CD4-positive, CD25-positive, alpha-beta regulatory T cell (primary cell): ENCODE data around the gene PLXNA4. TPM values are rescaled to one million over a fixed set of nuclear protein-coding genes. Genes with fewer than 3 reads are reported as not detected.

Source experiments
- ATAC-seq, 2 donors: fragments of 150-1000 bp; cut with Tn5 transposase; one replicate each; pipeline ENCODE4 v1.10.0; 2021; ENCODE audit warnings: low read depth in 2 of 2, moderate number of reproducible peaks in 2 of 2, moderate library complexity in 1 of 2
- DNase-seq, 3 donors: peaks; one replicate each; pipeline versions ENCODE4 v3.0.0 to v3.0.0-alpha.2; 2012 to 2022; ENCODE audit warnings: mixed read lengths in 1 of 3
- H3K27ac ChIP-seq: one replicate; pipeline ENCODE4 v1.7.0; 2013; ENCODE audit warnings: mild to moderate bottlenecking, low read length; ENCODE audit not compliant: insufficient read depth, poor library complexity, severe bottlenecking
- H3K27me3 ChIP-seq: one replicate; pipeline ENCODE4 v1.7.0; 2013; ENCODE audit warnings: low read length; ENCODE audit not compliant: control insufficient read depth, insufficient read depth
- H3K36me3 ChIP-seq: one replicate; pipeline ENCODE4 v1.7.0; 2013; ENCODE audit warnings: mild to moderate bottlenecking, low read length, moderate library complexity; ENCODE audit not compliant: control insufficient read depth, insufficient read depth
- H3K4me1 ChIP-seq: 2 replicates; pipeline ENCODE4 v1.7.0; 2013; ENCODE audit warnings: mild to moderate bottlenecking, low read length; ENCODE audit not compliant: insufficient read depth, control insufficient read depth, poor library complexity, severe bottlenecking
- H3K4me3 ChIP-seq: one replicate; pipeline ENCODE4 v1.7.0; 2013; ENCODE audit warnings: low read depth, mild to moderate bottlenecking, low read length, moderate library complexity
- H3K9me3 ChIP-seq, 2 experiments: 1 replicate in 1 of 2; 2 replicates in 1 of 2; pipeline ENCODE4 v1.7.0; 2013; ENCODE audit warnings: low read length in 2 of 2, mild to moderate bottlenecking in 1 of 2, moderate library complexity in 1 of 2; ENCODE audit not compliant: control insufficient read depth in 2 of 2
- H3K27ac Mint-ChIP-seq, 3 donors: one replicate each; pipeline ENCODE4 v1.8.0; 2020 to 2022; ENCODE audit warnings: mild to moderate bottlenecking in 3 of 3, mixed read lengths in 3 of 3, moderate library complexity in 2 of 3
- H3K27me3 Mint-ChIP-seq: one replicate; pipeline ENCODE4 v1.8.0; 2022; ENCODE audit warnings: mild to moderate bottlenecking, mixed read lengths
- H3K36me3 Mint-ChIP-seq: one replicate; pipeline ENCODE4 v1.8.0; 2020; ENCODE audit warnings: mixed read lengths
- H3K4me1 Mint-ChIP-seq, 4 donors: one replicate each; pipeline ENCODE4 v1.8.0; 2020 to 2022; ENCODE audit warnings: mixed read lengths in 4 of 4, mild to moderate bottlenecking in 1 of 4
- H3K4me3 Mint-ChIP-seq, 4 donors: one replicate each; pipeline ENCODE4 v1.8.0; 2020 to 2022; ENCODE audit warnings: mild to moderate bottlenecking in 4 of 4, mixed read lengths in 4 of 4, moderate library complexity in 3 of 4
- H3K9me3 Mint-ChIP-seq, 7 donors: one replicate each; pipeline ENCODE4 v1.8.0; 2020 to 2022; ENCODE audit warnings: mixed read lengths in 7 of 7, mild to moderate bottlenecking in 3 of 7, moderate library complexity in 2 of 7
- polyA plus RNA-seq, 4 donors: library from polyadenylated mRNA; unstranded; fragments of 300-500 nt; fragmentation: Illumina TruSeq; gene quantifications; one replicate each; pipeline ENCODE4 v1.2.3, GENCODE V29; 2021
- total RNA-seq: library from RNA; stranded (reverse); gene quantifications from one replicate; pipeline ENCODE4 v1.2.3, GENCODE V29; 2022

PLXNA4 gene
- total and polyA plus RNA-seq, 5 donors from 2014 or later: 0.27 TPM; not detected in 4

DNA sequence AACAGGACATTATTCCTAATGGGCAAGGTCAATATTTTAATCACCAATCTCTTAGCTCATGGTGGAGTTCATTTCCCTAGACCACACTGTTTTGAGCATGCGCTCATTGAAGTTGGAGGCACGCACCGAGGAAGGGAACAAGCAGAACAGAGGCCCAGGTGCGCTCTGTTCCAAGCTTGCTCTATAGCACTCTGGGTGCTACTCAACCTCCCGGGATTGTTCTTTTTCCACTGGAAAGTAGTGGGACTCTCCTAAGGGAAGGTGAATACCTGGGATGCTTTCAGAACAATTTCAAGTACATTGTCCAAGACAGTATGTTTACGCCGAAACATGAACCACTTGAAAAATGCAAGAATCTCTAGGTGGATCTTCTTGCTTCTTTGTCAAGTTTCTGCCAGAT is 16.2 kb downstream of the PLXNA4 start:
- no peaks in the 10 kb centered on the region for H3K27me3 ChIP-seq
- H3K36me3 ChIP-seq: no peaks in the 10 kb centered on the region
- DNase-seq: no peak
- H3K27ac ChIP-seq: no peak overlapping the region
- no peaks in the 10 kb centered on the region for H3K4me1 Mint-ChIP-seq
- H3K4me3 ChIP-seq: no peak overlapping the region
- H3K9me3 ChIP-seq: no peaks in the 10 kb centered on the region
- H3K27me3 Mint-ChIP-seq: peaks cover 12% of the 10 kb centered on the region
- peaks cover 0 to 8% (median 0%) of the 10 kb centered on the region in 7 donors for H3K9me3 Mint-ChIP-seq
- H3K4me3 Mint-ChIP-seq: no peak overlapping the region
- no peaks in the 10 kb centered on the region for H3K36me3 Mint-ChIP-seq
- no peaks in the 10 kb centered on the region for H3K4me1 ChIP-seq
- ATAC-seq: no peak
- no peak overlapping the region for H3K27ac Mint-ChIP-seq

GRCh38 chr7:132558815-132559214 is 17.5 kb downstream of the PLXNA4 start:
- H3K27ac Mint-ChIP-seq: no peak overlapping the region
- H3K4me1 ChIP-seq: no peaks in the 10 kb centered on the region
- DNase-seq: no peak
- peaks cover 12% of the 10 kb centered on the region for H3K27me3 Mint-ChIP-seq
- H3K36me3 ChIP-seq: no peaks in the 10 kb centered on the region
- peaks cover 0 to 4% (median 0%) of the 10 kb centered on the region in 7 donors for H3K9me3 Mint-ChIP-seq
- H3K4me1 Mint-ChIP-seq: no peaks in the 10 kb centered on the region
- no peaks in the 10 kb centered on the region for H3K27me3 ChIP-seq
- no peak for ATAC-seq
- H3K9me3 ChIP-seq: no peaks in the 10 kb centered on the region
- peak overlapping the region in 1 of 4 donors; percentile 51 for H3K4me3 Mint-ChIP-seq
- no peak overlapping the region for H3K27ac ChIP-seq
- no peak overlapping the region for H3K4me3 ChIP-seq
- H3K36me3 Mint-ChIP-seq: no peaks in the 10 kb centered on the region

- Histone ChIP-seq H3K9me3 (no peaks in the 10 kb centered on the region), H3K36me3 (no peaks in the 10 kb centered on the region), H3K4me1 (no peaks in the 10 kb centered on the region), H3K4me3 (no peak overlapping the region), H3K27me3 (no peaks in the 10 kb centered on the region), H3K27ac (no peak overlapping the region)
- no peaks in the 10 kb centered on the region for H3K4me1 Mint-ChIP-seq
- peaks cover 12% of the 10 kb centered on the region for H3K27me3 Mint-ChIP-seq
- no peak overlapping the region for H3K27ac Mint-ChIP-seq
- peaks cover 0 to 4% (median 0%) of the 10 kb centered on the region in 7 donors for H3K9me3 Mint-ChIP-seq
- DNase-seq (no peak), ATAC-seq (no peak)
- no peak overlapping the region for H3K4me3 Mint-ChIP-seq
- no peaks in the 10 kb centered on the region for H3K36me3 Mint-ChIP-seq
These were observed 18.7 kb downstream of the PLXNA4 start for GRCh38 chr7:132557489-132558044.

DNA sequence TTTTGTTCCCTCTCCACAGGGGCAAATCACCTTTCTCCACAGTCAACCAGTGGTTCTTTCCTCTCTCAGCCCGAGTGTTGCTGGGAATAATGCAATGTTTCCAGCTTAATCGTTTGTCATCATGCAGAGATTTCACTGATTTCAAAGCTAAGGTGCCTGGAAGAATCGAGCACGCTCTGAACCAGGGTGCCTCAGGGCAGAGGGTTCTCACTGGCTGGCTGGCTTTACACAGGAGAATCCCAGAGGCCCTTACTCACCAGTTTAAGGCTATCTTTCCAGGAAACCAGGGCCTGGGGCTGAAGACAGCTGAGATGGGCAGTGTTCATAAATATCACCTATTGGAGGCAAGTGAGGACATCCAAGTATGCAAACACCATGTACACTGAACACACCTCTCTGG is 21.8 kb downstream of the PLXNA4 start:
- no peaks in the 10 kb centered on the region for H3K27me3 ChIP-seq
- H3K4me1 Mint-ChIP-seq: no peaks in the 10 kb centered on the region
- ATAC-seq (no peak), DNase-seq (no peak)
- H3K27ac ChIP-seq: no peak overlapping the region
- peaks cover 0 to 17% (median 5%) of the 10 kb centered on the region in 7 donors for H3K9me3 Mint-ChIP-seq
- no peak overlapping the region for H3K27ac Mint-ChIP-seq
- peaks cover 0 to 8% of the 10 kb centered on the region in 2 experiments for H3K9me3 ChIP-seq
- H3K27me3 Mint-ChIP-seq: peaks cover 5% of the 10 kb centered on the region
- H3K36me3 ChIP-seq: no peaks in the 10 kb centered on the region
- H3K4me3 ChIP-seq: no peak overlapping the region
- no peaks in the 10 kb centered on the region for H3K4me1 ChIP-seq
- no peak overlapping the region for H3K4me3 Mint-ChIP-seq
- H3K36me3 Mint-ChIP-seq: no peaks in the 10 kb centered on the region

- no peak overlapping the region for H3K4me3 ChIP-seq
- Mint-ChIP-seq H3K4me3 (peak overlapping the region in 1 of 4 donors; percentile 38), H3K27me3 (peaks cover 7% of the 10 kb centered on the region), H3K4me1 (no peaks in the 10 kb centered on the region), H3K9me3 (peaks cover 0 to 17% (median 5%) of the 10 kb centered on the region in 7 donors), H3K36me3 (no peaks in the 10 kb centered on the region), H3K27ac (no peak overlapping the region)
- ATAC-seq: no peak
- peaks cover 0 to 8% of the 10 kb centered on the region in 2 experiments for H3K9me3 ChIP-seq
- H3K27me3 ChIP-seq: no peaks in the 10 kb centered on the region
- no peak for DNase-seq
- no peaks in the 10 kb centered on the region for H3K4me1 ChIP-seq
- H3K27ac ChIP-seq: no peak overlapping the region
- H3K36me3 ChIP-seq: no peaks in the 10 kb centered on the region
These were observed 23.2 kb downstream of the PLXNA4 start for GRCh38 chr7:132553031-132553430.

GRCh38 chr7:132551886-132552285 is 24.4 kb downstream of the PLXNA4 start:
- no peak overlapping the region for H3K27ac ChIP-seq
- no peak for DNase-seq
- ATAC-seq: no peak
- no peaks in the 10 kb centered on the region for H3K36me3 ChIP-seq
- no peak overlapping the region for H3K4me3 ChIP-seq
- no peaks in the 10 kb centered on the region for H3K27me3 ChIP-seq
- Mint-ChIP-seq H3K4me3 (no peak overlapping the region), H3K36me3 (no peaks in the 10 kb centered on the region), H3K27me3 (peaks cover 13% of the 10 kb centered on the region), H3K9me3 (peaks cover 0 to 17% (median 5%) of the 10 kb centered on the region in 7 donors), H3K4me1 (no peaks in the 10 kb centered on the region), H3K27ac (no peak overlapping the region)
- no peaks in the 10 kb centered on the region for H3K4me1 ChIP-seq
- peaks cover 0 to 8% of the 10 kb centered on the region in 2 experiments for H3K9me3 ChIP-seq

GRCh38 chr7:132551439-132551838 is 24.8 kb downstream of the PLXNA4 start:
- Mint-ChIP-seq H3K4me1 (no peaks in the 10 kb centered on the region), H3K27me3 (peaks cover 13% of the 10 kb centered on the region), H3K9me3 (peaks cover 0 to 17% (median 5%) of the 10 kb centered on the region in 7 donors), H3K4me3 (no peak overlapping the region), H3K36me3 (no peaks in the 10 kb centered on the region), H3K27ac (peak overlapping the region in 1 of 3 donors; percentile 14)
- H3K27me3 ChIP-seq: no peaks in the 10 kb centered on the region
- ATAC-seq: no peak
- H3K4me1 ChIP-seq: no peaks in the 10 kb centered on the region
- no peak for DNase-seq
- no peak overlapping the region for H3K27ac ChIP-seq
- no peaks in the 10 kb centered on the region for H3K36me3 ChIP-seq
- H3K4me3 ChIP-seq: no peak overlapping the region
- H3K9me3 ChIP-seq: peaks cover 0 to 8% of the 10 kb centered on the region in 2 experiments

DNA sequence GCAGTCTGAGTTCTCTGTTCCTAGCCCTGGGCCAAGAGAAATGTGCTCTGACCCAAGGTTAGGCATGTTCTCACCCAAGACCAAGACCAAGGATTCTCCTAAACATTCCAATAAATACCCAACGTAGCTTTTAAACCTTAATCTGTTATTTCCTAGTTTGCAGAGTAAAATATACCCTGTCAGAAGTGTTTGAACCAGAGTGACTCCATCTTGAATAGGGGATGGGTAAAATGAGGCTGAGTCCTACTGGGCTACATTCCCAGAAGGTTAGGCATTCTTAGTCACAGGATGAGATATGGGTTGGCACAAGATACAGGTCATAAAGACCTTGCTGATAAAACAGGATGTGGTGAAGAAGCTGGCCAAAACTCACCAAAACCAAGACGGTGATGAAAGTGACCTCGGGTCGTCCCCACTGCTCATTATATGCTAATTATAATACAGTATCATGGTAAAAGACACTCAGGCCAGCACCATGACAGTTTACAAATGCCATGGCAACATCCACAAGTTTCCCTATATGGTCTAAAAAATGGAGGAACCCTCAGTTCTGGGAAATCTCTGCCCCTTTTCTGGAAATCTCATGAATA is 27.7 kb downstream of the PLXNA4 start:
- Mint-ChIP-seq H3K9me3 (peaks cover 0 to 21% (median 5%) of the 10 kb centered on the region in 7 donors), H3K36me3 (no peaks in the 10 kb centered on the region), H3K4me1 (no peaks in the 10 kb centered on the region), H3K27ac (no peak overlapping the region), H3K4me3 (no peak overlapping the region), H3K27me3 (peaks cover 8% of the 10 kb centered on the region)
- Histone ChIP-seq H3K36me3 (no peaks in the 10 kb centered on the region), H3K4me1 (no peaks in the 10 kb centered on the region), H3K27me3 (no peaks in the 10 kb centered on the region), H3K27ac (no peak overlapping the region), H3K4me3 (no peak overlapping the region), H3K9me3 (peaks cover 0 to 8% of the 10 kb centered on the region in 2 experiments)
- no peak for DNase-seq
- ATAC-seq: no peak
